A172 (cell line): ENCODE measurements around the gene LGALS3BP. TPM values are rescaled to one million over a fixed set of nuclear protein-coding genes. Genes with fewer than 3 reads are reported as not detected.

Experiments
- DNase-seq: peaks from one replicate; pipeline ENCODE4 v3.0.0-alpha.2; 2015; ENCODE audit warnings: low spot score
- total RNA-seq: library from RNA; depleted of rRNA; stranded (reverse); fragments of >200 nt; shearing (Covaris generic); gene quantifications from 2 replicates; pipeline ENCODE4 v1.2.3, GENCODE V29; 2014

Gene LGALS3BP
- total RNA-seq, 1 experiment from 2014 or later, result 352 TPM

DNA sequence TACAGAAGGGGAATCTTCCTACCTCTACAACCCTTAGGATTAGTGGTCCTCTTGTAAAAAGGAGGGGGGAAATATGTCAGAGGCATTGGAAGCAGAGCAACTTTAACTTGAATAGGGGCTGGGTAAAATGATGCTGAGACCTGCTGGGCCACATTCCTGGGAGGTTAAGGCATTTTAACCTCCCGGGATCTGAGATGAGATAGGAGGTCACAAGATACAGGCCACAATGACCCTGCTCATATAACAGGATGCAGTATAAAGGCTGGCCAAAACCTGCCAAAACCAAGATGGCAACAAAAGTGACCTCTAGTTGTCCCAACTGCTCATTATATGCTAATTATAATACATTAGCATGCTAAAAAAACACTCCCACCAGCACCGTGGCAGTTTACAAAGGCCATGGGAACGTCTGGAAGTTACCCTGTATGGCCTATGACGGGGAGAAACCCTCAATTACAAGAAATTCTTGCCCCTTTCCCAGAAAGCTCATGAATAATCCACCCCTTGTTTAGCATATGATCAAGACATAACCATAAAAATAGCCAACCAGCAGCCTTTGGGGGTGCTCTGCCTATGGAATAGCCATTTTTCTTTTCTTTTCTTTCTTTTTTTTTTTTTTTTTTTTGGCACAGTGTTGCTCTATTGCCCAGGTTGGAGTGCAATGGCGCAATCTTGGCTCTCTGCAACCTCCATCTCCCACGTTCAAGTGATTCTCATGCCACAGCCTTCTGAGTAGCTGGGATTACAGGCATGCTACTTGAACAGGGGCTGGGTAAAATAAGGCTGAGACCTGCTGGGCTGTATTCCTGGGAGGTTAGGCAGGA, 38.0 kb upstream of the LGALS3BP start:
- DNase-seq, result no peak

DNA sequence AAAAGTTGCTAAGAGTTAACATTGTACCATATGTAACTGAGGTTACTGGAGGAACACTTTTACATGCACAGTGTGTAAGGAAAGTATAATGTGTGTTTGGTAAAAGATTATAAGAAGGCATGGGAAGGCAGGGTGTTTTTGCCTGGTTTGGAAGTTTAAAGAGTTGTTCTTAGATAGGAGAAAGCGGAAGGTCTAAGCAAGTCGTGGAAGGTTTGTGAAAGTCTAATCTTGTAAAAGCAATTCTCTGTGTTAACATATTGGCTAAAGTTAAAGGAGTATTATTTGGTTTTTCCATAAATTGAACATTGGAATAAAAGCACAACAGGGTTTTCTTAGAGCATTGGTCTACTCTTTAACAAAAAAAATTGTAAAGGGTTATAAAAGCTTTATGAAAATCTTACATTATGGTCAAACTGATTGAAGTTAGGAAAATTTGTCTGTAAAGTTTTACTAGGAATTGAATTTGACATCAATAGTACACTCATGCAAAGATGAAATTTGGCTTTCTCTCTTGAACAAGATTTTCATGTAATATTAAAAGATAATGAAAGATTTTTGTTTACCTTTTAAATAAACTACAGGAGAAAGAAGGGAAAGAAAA, 34.5 kb upstream of the LGALS3BP start:
- DNase-seq, result no peak

DNA sequence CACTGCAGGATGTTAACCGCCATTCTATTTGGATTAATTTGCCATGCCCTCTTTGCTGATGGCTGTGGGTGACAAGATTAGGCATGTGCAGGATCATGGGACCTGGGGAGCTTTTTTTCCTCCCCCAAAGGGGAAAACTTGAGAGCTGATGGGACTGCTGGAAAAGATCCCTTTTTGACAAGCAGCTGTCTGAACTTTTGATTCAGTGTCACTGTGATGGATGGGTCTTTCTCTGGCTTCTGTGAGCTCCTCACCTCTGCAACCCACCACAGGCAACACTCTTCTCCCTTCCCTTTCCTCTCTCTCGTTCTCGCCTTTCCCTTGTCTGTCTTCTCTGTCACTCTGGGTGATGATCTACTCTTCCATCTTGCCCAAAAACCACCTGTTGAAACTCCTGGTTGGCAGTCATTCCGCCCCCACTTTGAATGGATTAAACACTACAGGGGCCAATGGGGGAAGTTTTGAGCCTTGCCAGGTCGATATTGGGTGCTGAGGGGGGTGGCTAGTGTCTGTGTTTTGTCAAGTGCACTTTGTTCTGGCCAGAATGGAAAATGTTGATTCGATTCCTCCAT, 32.9 kb upstream of the LGALS3BP start:
- no peak for DNase-seq

DNA sequence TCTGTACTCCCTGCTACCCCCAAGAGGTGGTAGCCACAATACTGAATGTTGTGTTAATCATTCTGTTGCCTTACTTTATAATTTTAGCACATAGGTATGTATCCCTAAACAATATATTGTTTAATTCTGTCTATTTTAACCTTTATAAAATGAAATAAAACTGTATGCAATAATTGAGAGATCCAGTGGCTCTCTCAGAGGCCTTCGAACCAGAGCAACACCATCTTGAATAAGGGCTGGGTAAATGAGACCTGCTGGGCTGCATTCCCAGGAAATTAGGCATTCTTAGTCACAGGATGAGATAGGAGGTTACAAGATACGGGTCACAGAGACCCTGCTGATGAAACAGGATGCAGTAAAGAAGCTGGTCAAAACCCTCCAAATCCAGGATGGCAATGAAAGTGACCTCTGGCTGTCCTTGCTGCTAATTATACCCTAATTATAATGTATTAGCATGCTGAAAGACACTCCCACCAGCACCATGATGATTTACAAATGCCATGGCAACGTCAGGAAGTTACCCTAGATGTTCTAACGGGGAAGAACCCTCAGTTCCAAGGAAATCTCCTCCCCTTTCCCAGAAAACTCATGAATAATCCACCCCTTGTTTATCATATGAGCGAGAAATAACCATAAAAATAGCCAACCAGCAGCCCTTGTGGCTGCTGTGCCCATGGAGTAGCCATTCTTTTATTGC, 31.9 kb upstream of the LGALS3BP start:
- DNase-seq, result peak; percentile 65

DNA sequence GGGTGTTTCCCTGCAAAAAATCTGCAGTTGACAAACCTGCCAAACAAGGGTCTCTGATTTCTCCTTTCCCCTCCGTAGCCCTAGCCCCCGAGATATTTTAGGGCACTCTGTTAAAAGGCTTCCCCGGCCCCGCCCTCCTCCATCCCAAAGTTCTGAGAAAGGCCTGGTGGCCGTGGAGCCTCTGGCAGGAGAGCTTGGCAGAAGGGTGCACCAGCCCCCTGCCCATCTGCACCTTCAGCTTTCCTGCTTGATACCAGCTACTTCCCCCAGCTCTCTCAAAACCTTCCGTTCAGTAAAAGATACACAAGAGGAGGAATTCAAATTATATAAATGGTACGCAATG, 30.6 kb upstream of the LGALS3BP start:
- DNase-seq, result no peak

DNA sequence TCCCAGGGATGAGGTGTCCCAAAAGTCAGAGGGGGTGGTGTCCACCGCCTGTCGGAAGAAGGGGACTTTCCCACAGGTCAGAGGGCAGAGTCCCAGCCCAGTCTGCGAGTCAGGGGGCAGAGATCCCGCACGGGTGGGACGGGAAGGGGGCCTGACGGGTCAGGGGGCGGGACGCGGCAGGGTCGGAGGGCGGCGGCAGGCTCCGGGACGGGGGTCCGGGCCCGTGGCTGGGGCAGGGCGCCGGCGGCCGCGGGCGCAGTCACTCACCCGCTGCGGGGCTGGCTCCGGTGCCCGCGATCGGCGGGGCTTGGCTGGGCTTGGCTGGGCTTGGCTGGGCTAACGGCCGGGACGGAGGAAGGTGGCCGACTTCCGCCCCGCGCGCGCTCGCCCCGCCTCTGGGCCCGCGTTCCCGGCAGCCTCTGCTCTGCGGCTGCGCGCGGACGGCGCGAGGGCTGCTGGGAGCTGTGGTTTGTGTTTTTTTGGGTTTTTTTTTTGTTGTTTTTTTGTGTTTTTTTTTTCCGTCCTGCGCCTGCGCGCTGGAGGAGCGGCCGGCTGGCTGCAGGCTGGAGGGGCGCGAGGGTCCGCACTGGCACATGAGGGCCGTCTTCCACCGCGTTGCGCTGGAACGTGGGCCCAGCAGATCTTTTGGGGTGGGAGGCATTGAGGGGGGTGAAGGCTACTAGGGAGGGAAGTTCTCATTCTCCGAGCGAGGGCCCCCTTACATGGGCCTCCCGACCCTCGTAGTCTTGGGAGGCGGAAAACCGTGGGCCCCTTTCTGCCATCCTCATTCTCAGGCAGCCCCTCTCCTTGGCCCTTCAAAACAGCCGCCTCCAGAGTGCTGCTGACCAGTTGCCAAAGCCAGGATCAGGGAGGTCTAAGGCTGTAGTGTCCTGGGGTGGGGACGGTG, 29.9 kb upstream of the LGALS3BP start, which contains the start of gene CANT1:
Gene CANT1, minus strand, starts transcription at position 368 of the 907 bp plus-strand sequence. CDS start 12,142 bp downstream, outside the sequence.
- DNase-seq, result peak; percentile 62

DNA sequence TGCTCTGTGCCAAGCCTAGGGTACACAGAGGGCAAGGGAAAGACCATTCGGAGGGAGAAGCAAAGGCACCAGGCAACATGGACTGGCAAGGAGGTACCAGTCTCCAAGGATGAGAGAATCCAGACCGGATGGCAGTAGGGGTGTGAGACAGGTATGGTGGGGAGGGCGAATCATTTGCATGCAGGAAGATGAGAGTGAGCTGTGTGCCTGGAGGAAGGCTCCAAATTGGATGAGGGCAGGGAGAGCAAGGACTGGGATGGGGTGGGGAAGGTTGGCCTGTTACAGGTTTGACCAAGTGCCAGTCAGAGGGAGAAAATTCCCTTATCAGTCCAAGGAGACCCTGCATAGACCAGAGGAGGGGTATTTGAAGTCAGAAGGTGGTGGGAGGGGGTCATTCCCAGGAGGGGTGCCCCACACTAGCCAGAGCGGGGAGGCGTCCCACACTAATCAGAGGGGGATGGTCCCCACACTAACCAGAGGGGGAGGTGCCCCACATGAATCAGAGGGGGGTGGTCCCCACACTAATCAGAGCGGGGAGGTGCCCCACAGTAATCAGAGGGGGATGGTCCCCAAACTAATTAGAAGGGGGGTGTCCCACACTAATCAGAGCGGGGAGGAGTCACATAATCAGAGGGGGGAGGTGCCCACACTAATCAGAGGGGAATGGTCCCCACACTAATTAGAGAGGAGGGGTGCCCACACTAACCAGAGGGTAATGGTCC, 29.1 kb upstream of the LGALS3BP start:
- DNase-seq, result no peak

DNA sequence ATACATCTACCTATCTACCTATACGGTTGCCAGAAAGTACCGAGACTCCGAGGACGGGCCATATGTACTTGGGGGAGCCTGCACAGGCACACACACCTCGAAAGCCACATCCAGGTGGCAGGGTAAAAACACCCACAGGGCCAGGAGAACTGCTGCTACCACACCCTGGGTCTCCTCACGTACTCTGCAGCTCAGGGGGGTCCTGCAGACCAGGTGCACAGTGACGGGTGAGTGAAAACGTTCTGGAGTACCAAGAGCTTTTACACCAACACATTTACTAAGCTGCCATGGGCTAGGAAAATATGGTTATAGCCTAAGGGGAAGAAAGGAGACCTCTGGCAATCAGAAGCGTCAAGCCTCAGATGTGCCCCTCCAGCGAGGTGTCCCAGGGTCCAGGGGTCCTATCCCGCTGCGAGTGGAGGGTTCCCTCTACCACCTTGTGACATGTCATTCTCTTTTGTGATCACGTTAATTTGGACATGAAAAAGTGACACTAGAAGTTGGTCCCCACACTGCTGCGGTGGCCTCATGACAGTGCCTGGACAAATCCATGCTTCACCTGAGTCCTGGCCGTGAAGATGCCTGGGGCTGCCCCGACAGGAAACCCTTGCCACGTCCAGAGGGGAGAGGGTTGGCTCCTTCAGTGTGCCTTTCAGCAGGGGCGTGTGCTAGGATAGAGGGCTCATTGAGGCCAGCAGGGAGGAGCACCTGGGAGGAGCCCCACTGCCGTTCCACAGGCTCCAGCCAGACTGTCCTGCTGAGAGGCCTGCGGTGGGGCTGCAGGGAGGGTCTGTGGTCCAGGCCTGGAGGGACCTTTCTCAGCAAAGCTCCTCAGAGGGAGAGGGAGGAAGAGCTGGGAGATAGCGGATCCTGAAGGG, 28.0 kb upstream of the LGALS3BP start:
- DNase-seq, result no peak

DNA sequence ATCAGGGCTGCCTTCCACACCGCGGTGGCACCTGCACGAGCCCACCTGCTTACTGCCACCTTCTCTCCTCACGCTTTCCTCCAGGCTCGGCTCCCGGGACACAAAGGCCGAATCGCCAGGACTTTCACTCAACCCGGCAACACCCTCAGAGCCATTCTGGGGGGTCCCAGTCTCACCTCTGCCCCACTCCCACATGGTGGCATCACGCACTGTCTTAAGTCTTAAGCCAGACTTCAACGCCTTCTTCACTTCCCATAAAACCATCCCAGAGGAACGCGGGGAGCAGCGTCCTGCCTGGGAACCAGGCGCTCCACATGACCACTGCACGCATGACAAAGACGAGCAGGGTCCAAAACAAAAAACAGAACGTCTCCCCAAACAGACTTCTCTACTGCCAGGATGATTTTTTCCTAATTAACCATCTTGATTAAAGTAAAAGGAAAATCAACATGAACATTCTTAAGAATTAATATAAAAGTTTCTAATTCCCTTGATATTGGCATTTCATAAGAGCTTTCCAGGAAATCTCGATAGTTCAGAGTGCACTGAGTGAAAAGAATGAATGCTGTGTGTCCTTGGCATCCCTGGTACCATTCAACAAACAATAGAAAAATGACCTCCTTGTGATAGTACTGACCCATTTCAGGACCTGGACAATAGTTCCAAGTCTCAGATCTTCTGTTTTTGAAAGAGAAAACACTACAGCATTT, 27.2 kb upstream of the LGALS3BP start:
- DNase-seq, result no peak

DNA sequence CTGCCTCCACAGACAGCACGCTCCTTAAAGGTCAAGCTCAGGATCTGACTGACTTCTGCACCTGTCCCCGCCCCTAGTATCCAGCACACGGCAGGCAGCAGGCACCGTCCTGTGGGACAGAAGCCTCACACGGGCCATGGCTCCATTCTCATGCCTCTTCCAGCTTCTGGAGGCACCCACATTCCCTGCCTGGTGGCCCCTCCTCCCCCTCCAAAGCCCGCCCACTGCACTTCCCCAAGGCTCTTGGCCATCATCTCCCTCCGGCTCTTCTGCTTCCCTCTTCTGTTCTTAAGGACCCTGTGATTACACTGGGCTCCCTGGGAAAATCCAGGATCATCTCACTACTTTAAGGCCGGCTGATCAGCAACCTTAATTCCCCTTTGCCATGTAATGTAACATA, 26.3 kb upstream of the LGALS3BP start:
- DNase-seq, result no peak

DNA sequence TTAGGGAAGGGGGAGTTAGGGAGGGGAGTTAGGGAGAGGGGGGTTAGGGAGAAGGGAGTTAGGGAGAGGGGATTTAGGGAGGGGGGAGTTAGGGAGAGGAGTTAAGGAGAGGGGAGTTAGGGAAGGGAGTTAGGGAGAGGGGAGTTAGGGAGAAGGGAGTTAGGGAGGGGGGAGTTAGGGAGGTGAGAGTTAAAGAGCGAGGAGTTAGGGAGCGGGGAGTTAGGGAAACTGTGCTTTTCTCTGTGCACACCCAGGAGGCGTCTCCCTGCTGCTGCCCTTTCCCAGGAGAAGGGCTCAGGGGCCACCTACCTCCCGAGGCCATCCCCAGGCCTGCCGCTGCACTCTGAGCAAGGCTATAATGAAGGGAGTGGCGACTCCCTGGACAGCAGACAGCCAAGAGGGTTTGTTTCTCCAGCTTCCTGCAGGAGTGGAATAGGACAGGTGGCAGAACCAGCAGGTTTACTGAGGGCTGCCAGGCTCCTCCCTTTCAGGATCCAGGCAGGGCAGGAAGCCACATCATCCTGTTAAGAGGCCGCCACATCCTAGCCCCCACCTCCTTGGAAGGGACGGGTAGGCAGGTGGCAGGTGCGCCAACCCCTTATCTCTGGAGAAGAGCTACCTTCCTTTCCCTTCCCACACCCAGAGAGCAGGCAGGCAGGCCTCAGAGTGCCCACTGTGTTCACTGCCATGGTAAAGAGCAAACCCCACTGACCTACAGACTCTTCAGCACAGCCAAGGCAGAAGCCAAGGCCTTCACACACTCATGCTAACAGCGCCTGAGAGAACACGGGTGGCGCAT, 25.5 kb upstream of the LGALS3BP start:
- no peak for DNase-seq

DNA sequence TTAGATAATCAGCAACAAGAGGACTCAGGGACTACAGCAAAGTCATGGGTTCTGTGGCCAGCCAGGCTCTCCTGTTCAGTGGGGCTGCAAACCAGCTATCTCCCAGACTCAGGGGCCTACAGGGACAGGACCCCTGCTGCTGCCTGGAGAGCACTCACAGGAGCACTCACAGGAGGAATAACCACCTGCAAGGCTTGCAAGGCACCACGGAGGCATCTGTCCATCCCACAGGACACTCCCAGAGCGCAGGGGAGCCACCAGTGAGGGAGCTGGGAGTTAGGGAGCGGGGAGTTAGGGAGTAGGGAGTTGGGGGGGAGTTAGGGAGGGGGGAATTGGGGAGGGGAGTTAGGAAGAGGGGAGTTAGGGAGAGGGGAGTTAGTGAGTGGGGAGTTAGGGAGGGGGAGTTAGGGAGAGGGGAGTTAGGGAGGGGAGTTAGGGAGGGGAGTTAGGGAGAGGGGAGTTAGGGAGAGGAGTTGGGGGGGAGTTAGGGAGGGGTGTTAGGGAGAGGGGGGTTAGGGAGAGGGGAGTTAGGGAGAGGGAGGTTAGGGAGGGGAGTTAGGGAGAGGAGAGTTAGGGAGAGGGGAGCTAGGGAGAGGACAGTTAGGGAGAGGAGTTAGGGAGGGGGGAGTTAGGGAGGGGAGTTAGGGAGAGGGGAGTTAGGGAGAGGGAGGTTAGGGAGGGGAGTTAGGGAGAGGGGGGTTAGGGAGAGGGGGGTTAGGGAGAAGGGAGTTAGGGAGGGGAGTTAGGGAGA, 24.1 kb upstream of the LGALS3BP start:
- no peak for DNase-seq

DNA sequence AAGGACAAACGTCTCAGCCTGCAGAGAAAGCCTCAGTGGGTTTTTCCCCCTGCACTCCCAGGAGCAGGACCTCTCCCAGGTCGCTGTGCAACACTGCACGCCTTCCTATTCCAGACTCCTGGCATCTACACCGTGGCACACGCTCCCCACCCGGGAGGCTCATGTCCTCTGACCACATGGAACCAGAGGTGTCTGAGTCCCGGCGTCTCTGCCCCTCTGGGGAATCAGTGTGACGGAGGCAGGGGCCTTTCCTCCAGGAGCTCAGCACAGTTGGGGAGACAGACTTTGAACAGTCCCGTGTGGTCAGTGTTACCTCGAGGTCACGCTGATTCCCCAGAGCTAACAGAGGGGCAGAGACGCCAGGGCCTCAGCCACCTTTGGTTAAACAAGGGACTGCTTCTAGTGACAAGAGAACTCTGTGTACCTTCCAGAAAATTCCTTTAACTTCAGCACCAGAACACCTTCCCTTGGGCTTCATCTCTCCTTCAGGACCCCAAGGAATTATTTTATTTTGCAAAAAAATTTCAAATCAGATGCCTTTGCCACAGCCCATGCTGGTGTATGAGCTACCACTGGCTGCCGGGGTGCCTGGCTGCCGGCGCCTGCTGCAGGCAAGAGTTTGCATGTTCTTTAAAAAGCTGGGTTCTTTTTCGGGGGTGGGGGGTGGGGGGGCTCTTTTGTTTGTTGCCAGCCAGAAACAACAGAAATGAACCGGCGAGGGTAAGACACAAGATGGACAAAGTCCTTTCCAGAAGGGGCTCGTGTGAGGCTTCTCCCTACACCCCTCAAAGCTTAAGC, 23.3 kb upstream of the LGALS3BP start:
- DNase-seq, result no peak

DNA sequence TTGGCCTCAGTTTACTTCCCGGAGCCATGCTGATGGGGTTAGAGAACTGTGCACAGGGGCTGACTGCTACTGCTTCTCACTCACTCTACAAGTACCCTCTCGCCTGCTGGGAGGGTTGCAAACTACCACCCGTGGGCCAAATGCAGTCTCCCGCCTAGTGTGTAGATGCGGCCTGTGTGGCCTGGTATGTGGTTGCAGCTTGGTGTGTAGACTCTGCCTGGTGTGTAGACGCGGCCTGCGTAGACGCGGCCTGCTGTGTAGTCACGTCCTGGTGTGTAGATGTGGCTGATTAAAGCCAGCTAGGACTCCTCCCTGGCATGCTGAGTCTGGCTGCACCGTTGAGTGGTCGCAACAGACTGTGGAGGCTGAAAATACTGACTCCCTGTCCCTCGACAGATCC, 22.6 kb upstream of the LGALS3BP start:
- DNase-seq, result no peak

DNA sequence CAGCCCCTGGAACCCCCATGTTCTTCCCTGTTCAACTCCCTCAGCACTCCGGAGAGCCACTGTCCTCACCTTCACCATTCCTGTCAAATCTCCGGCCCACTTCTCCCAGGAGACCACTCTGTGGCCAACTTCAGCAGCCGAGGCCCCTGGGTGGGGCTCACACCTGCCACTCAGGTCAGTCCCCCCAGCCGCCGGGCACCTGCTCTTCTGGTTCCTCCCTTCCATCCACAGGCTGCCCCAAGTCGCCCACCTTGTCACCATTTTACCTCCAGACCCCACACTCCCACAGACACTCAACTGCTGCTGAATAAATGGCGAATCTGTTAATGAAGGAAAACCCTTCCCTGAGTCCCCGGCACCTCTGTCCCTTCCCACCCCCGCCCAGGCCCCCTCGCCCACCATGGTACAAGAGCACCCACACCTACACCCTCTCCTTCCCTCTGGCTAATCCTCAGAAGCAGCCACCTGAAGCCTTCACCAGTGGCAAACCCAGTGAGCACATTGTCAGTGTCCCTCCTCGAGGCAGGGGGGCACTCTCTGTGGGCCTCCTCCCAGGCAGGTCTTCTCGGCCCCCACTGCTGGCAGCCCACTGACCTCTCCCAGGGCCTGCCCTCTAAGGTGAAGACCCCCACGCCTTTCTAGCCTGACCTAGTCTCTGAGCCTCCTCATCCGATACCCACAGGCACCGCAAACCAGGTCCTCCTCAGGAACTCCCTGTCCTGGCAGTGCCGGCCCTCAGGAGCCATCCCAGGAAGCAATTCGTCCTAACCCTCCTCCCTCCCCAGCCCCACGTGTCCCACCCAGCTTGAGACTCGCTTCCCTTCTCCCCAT, 21.7 kb upstream of the LGALS3BP start:
- DNase-seq, result no peak
